Measurements from ENCODE around the gene LHPP.

Gene LHPP

DNA sequence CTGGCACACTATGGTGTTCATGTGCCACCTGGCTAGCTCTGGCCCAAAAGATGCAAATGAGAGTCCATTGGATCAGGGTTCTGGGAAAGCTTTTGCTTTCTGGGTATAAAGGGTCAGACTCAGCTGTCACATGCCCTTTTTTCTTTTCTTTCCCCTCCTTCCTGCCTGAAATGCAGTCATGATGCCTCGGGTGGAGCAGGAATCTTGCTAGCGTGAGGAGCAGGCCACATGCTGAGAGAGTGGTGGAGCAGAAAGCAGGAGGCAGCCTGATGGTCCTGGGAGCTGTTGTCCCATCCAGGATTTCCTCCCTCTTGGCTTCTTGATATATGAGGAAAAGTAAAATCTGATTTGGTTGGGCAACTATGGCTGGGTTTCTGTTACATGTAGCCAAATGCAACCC, 2.7 kb upstream of the LHPP start:
- H3K27me3 ChIP-seq (ENCODE audit: insufficient read depth, low read length): 0 out of 2 replicates have a peak, but pooled peaks cover 5% of the 10 kb centered on the region
- no peaks in the 10 kb centered on the region for H3F3A ChIP-seq (ENCODE audit: insufficient read depth, low read length)
- no peak overlapping the region for H3K4me3 ChIP-seq (ENCODE audit: low read depth, low read length, poor library complexity, severe bottlenecking)
- no peak overlapping the region for H2AFZ ChIP-seq (ENCODE audit: low read length)
- H4K20me1 ChIP-seq (ENCODE audit: insufficient read depth, low read length): no peaks in the 10 kb centered on the region
- no peak overlapping the region for H3K9ac ChIP-seq (ENCODE audit: low read length)
- H3K27ac ChIP-seq (ENCODE audit: low read depth, low read length, poor library complexity, severe bottlenecking): no peak overlapping the region
- H3K36me3 ChIP-seq (ENCODE audit: insufficient read depth, low read length): no peaks in the 10 kb centered on the region
- no peaks in the 10 kb centered on the region for H3K9me2 ChIP-seq (ENCODE audit: low read depth, low read length)
- no peaks in the 10 kb centered on the region for H3K9me3 ChIP-seq (ENCODE audit: low read length)
- TF ChIP-seq, protein P1, sequence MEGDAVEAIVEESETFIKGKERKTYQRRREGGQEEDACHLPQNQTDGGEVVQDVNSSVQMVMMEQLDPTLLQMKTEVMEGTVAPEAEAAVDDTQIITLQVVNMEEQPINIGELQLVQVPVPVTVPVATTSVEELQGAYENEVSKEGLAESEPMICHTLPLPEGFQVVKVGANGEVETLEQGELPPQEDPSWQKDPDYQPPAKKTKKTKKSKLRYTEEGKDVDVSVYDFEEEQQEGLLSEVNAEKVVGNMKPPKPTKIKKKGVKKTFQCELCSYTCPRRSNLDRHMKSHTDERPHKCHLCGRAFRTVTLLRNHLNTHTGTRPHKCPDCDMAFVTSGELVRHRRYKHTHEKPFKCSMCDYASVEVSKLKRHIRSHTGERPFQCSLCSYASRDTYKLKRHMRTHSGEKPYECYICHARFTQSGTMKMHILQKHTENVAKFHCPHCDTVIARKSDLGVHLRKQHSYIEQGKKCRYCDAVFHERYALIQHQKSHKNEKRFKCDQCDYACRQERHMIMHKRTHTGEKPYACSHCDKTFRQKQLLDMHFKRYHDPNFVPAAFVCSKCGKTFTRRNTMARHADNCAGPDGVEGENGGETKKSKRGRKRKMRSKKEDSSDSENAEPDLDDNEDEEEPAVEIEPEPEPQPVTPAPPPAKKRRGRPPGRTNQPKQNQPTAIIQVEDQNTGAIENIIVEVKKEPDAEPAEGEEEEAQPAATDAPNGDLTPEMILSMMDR (IDR thresholded peaks at IDR 0.05; ENCODE audit: low read length): no peak
- no peak for TF ChIP-seq EZH2 (IDR thresholded peaks at IDR 0.05; ENCODE audit: borderline replicate concordance, low read length)
- H3K79me2 ChIP-seq (ENCODE audit: insufficient read depth, low read length): no peaks in the 10 kb centered on the region
- peaks cover 10% of the 10 kb centered on the region for H3K4me1 ChIP-seq (ENCODE audit: insufficient read depth, low read length, severe bottlenecking)
- H3K4me2 ChIP-seq (ENCODE audit: low read length): no peak overlapping the region

DNA sequence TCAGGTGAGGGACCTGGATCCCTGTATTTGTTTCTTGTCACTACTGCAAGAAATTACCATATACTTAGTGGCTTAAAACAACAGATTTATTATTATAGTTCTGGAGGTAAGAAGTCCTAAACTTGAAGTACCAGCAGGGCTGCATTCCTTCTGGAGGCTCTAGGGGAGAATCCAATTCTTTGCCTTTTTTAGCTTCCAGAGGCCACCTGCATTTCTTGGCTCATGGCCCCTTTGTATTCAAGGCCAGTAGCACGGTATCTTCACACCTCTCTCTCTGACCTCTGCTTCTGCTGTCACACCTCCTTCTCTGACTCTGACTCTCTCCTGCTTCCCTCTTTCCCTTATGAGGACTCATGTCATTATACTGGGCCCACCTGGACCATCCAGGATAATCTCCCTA, 2.2 kb upstream of the LHPP start:
- no peaks in the 10 kb centered on the region for H3K9me2 ChIP-seq (ENCODE audit: low read depth, low read length)
- H4K20me1 ChIP-seq (ENCODE audit: insufficient read depth, low read length): no peaks in the 10 kb centered on the region
- no peak overlapping the region for H3K4me2 ChIP-seq (ENCODE audit: low read length)
- no peak overlapping the region for H2AFZ ChIP-seq (ENCODE audit: low read length)
- H3F3A ChIP-seq (ENCODE audit: insufficient read depth, low read length): no peaks in the 10 kb centered on the region
- H3K9ac ChIP-seq (ENCODE audit: low read length): no peak overlapping the region
- H3K27ac ChIP-seq (ENCODE audit: low read depth, low read length, poor library complexity, severe bottlenecking): no peak overlapping the region
- H3K27me3 ChIP-seq (ENCODE audit: insufficient read depth, low read length): 0 out of 2 replicates have a peak, but pooled peaks cover 5% of the 10 kb centered on the region
- peaks cover 14% of the 10 kb centered on the region for H3K4me1 ChIP-seq (ENCODE audit: insufficient read depth, low read length, severe bottlenecking)
- no peak for TF ChIP-seq EZH2 (IDR thresholded peaks at IDR 0.05; ENCODE audit: borderline replicate concordance, low read length)
- TF ChIP-seq, protein P1 (IDR thresholded peaks at IDR 0.05; ENCODE audit: low read length): no peak
- no peaks in the 10 kb centered on the region for H3K79me2 ChIP-seq (ENCODE audit: insufficient read depth, low read length)
- H3K36me3 ChIP-seq (ENCODE audit: insufficient read depth, low read length): no peaks in the 10 kb centered on the region
- H3K9me3 ChIP-seq (ENCODE audit: low read length): no peaks in the 10 kb centered on the region
- H3K4me3 ChIP-seq (ENCODE audit: low read depth, low read length, poor library complexity, severe bottlenecking): no peak overlapping the region

DNA sequence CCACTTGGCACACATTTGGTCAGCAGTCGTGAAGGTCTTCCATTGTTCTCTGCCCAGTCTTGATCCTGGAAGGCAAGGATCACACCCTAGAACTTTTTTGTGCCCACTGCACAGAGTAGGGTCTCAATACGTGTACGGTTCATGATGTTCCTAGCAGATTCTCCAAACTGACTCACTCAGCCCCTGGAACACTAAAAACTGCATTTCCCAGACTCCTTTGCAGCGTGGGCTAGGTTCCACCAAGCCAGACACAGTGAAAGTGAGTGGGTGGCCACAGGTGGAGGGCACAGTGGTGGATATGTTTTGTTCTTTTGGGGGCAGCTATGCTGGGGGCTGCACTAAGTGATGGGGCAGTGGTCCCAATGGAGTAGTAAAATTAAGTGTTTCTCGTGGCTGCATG, 1.5 kb upstream of the LHPP start:
- Histone ChIP-seq H3K27me3 (ENCODE audit: insufficient read depth, low read length) (0 out of 2 replicates have a peak, but pooled peaks cover 5% of the 10 kb centered on the region), H3K4me2 (ENCODE audit: low read length) (no peak overlapping the region), H3K27ac (ENCODE audit: low read depth, low read length, poor library complexity, severe bottlenecking) (no peak overlapping the region), H4K20me1 (ENCODE audit: insufficient read depth, low read length) (no peaks in the 10 kb centered on the region), H3K4me1 (ENCODE audit: insufficient read depth, low read length, severe bottlenecking) (peaks cover 21% of the 10 kb centered on the region), H2AFZ (ENCODE audit: low read length) (no peak overlapping the region), H3F3A (ENCODE audit: insufficient read depth, low read length) (no peaks in the 10 kb centered on the region), H3K9ac (ENCODE audit: low read length) (no peak overlapping the region), H3K79me2 (ENCODE audit: insufficient read depth, low read length) (no peaks in the 10 kb centered on the region), H3K36me3 (ENCODE audit: insufficient read depth, low read length) (no peaks in the 10 kb centered on the region), H3K9me3 (ENCODE audit: low read length) (no peaks in the 10 kb centered on the region), H3K9me2 (ENCODE audit: low read depth, low read length) (no peaks in the 10 kb centered on the region), H3K4me3 (ENCODE audit: low read depth, low read length, poor library complexity, severe bottlenecking) (no peak overlapping the region)
- no peak for TF ChIP-seq EZH2 (IDR thresholded peaks at IDR 0.05; ENCODE audit: borderline replicate concordance, low read length)
- TF ChIP-seq, protein P1 (IDR thresholded peaks at IDR 0.05; ENCODE audit: low read length): no peak
